Gastroesophageal sphincter (tissue), 4 donors: ENCODE measurements around the gene IKZF4. TPM values are rescaled to one million over a fixed set of nuclear protein-coding genes. Genes with fewer than 3 reads are reported as not detected.
"Not testable (repeated sequence)": the region's sequence is repeated elsewhere in the genome, so short reads cannot be mapped to it uniquely, and the experiment has no call there.

Experiments used
- ATAC-seq: fragments of 150-250 bp; one replicate; pipeline ENCODE4 v1.9.1; 2016; ENCODE audit warnings: mild to moderate bottlenecking, moderate library complexity
- H3K27ac ChIP-seq, 4 donors: fragments of 200-600 bp; sonication (generic) in 3 of 4; 1 replicate in 3 of 4; 2 replicates in 1 of 4; pipeline ENCODE4 v1.5.1; 2016 to 2019
- H3K27me3 ChIP-seq: fragments of 200-600 bp; sonication (generic); one replicate; pipeline ENCODE4 v1.5.1; 2019
- H3K36me3 ChIP-seq, 2 donors: fragments of 200-600 bp; sonication (generic); one replicate each; pipeline ENCODE4 v1.5.1; 2019; ENCODE audit warnings: control low read depth in 1 of 2
- H3K4me1 ChIP-seq, 3 donors: fragments of 200-600 bp; sonication (generic); 1 replicate in 2 of 3; 2 replicates in 1 of 3; pipeline ENCODE4 v1.5.1; 2016 to 2019; ENCODE audit warnings: control low read depth in 2 of 3
- H3K4me3 ChIP-seq, 2 donors: fragments of 200-600 bp; sonication (generic); one replicate each; pipeline ENCODE4 v1.5.1; 2019; ENCODE audit warnings: mild to moderate bottlenecking in 1 of 2, moderate library complexity in 1 of 2
- H3K9me3 ChIP-seq, 3 donors: fragments of 200-600 bp; sonication (generic); one replicate each; pipeline ENCODE4 v1.5.1; 2017 to 2019; ENCODE audit warnings: control low read depth in 2 of 3
- CTCF ChIP-seq, 4 experiments: fragments of 200-600 bp in 2 of 4; fragments of 450-650 bp in 2 of 4; sonication (generic) in 1 of 4; IDR thresholded peaks; one replicate each; pipeline ENCODE4 v1.5.1; 2017 to 2019; ENCODE audit warnings: antibody characterized with exemption in 4 of 4, mild to moderate bottlenecking in 2 of 4, moderate library complexity in 2 of 4
- EP300 ChIP-seq: sonication (generic); formaldehyde crosslinking; IDR thresholded peaks from one replicate; pipeline ENCODE4 v1.6.1; 2017; ENCODE audit warnings: antibody characterized with exemption, mild to moderate bottlenecking
- POLR2A ChIP-seq, 2 donors: fragments of 450-650 bp; IDR thresholded peaks; one replicate each; pipeline ENCODE4 v1.6.1; 2017; ENCODE audit warnings: antibody characterized with exemption in 2 of 2, mild to moderate bottlenecking in 2 of 2, moderate library complexity in 1 of 2
- POLR2AphosphoS5 ChIP-seq: sonication (generic); formaldehyde crosslinking; IDR thresholded peaks from one replicate; pipeline ENCODE4 v1.6.1; 2017; ENCODE audit warnings: antibody characterized with exemption
- WGBS, 2 donors: methylation state at CpG; one replicate each; pipeline ENCODE4 v1.1.5; 2018; ENCODE audit warnings: low coverage in 1 of 2; 5-methylcytosine and 5-hydroxymethylcytosine counted together
- total RNA-seq, 4 donors: library from RNA; depleted of rRNA; stranded (reverse); fragments of >200 nt; gene quantifications; one replicate each; pipeline ENCODE4 v1.1.0, GENCODE V29; 2016

The IKZF4 gene
- total RNA-seq, 4 donors from 2014 or later = 5.1 to 7.3 (median 6.5) TPM

GRCh38 chr12:56040963-56041551 is 20.2 kb downstream of the IKZF4 start:
- Histone ChIP-seq H3K9me3 (no peaks in the 10 kb centered on the region), H3K27me3 (no peaks in the 10 kb centered on the region), H3K27ac (peak overlapping the region; percentile 84 to 96 (median 92)), H3K36me3 (peaks cover 0 to 51% of the 10 kb centered on the region in 2 donors), H3K4me3 (peak overlapping the region; percentile 64 to 71), H3K4me1 (peaks cover 4 to 22% (median 4%) of the 10 kb centered on the region in 3 donors)
- TF ChIP-seq CTCF (IDR thresholded peaks at IDR 0.05) = peak in 2 of 4 experiments; percentile 17 to 23
- TF ChIP-seq POLR2AphosphoS5 = no peak
- no peak for ATAC-seq
- whole genome bisulfite sequencing, 2 donors = 56 to 59% methylated on average over 13 of the region's 14 CpGs

- peaks cover 0 to 46% of the 10 kb centered on the region in 2 donors for H3K36me3 ChIP-seq
- 0% methylated on average over 10 to 31 of the region's 50 CpGs for WGBS, 2 donors
- TF ChIP-seq EP300 (no peak), POLR2A (IDR thresholded peaks at IDR 0.05) (peak; percentile 94), CTCF (IDR thresholded peaks at IDR 0.05) (peak; percentile 2 to 74 (median 16)), POLR2AphosphoS5 (peak; percentile 99)
- ATAC-seq = peak; percentile 98
- peak within 1 kb of the TSS; percentile 84 to 96 (median 92) for H3K27ac ChIP-seq
- H3K27me3 ChIP-seq = no peaks in the 10 kb centered on the region
- H3K4me1 ChIP-seq = peaks cover 4 to 25% (median 4%) of the 10 kb centered on the region in 3 donors
- H3K9me3 ChIP-seq = no peaks in the 10 kb centered on the region
- peak within 1 kb of the TSS; percentile 64 to 71 for H3K4me3 ChIP-seq
Observed at GRCh38 chr12:56041552-56042429, 20.9 kb downstream of the IKZF4 start, which contains the start of gene RPS26. Gene RPS26, plus strand, starts transcription at chr12:56041918. Its CDS starts 249 bp downstream, at chr12:56042167.

GRCh38 chr12:56042430-56042813 is 21.6 kb downstream of the IKZF4 start:
- peaks cover 4 to 31% (median 4%) of the 10 kb centered on the region in 3 donors for H3K4me1 ChIP-seq
- H3K27me3 ChIP-seq, ATAC-seq, H3K9me3 ChIP-seq: not testable (repeated sequence)
- peak overlapping the region; percentile 84 to 96 (median 92) for H3K27ac ChIP-seq
- peak overlapping the region; percentile 64 to 71 for H3K4me3 ChIP-seq
- peaks cover 0 to 39% of the 10 kb centered on the region in 2 donors for H3K36me3 ChIP-seq
- WGBS, 2 donors = 0 to 1% methylated on average over 10 to 15 of the region's 20 CpGs

- 40% methylated on average over 8 to 9 of the region's 9 CpGs for WGBS, 2 donors
- H3K9me3 ChIP-seq = no peaks in the 10 kb centered on the region
- peak overlapping the region; percentile 64 to 71 for H3K4me3 ChIP-seq
- peaks cover 4 to 34% (median 4%) of the 10 kb centered on the region in 3 donors for H3K4me1 ChIP-seq
- peak overlapping the region in 3 of 4 donors; percentile 91 to 96 (median 94) for H3K27ac ChIP-seq
- H3K36me3 ChIP-seq = peaks cover 0 to 37% of the 10 kb centered on the region in 2 donors
- TF ChIP-seq POLR2A (IDR thresholded peaks at IDR 0.05) (no peak), CTCF (IDR thresholded peaks at IDR 0.05) (no peak), EP300 (no peak), POLR2AphosphoS5 (no peak)
- H3K27me3 ChIP-seq = no peaks in the 10 kb centered on the region
- ATAC-seq = no peak
Observed at GRCh38 chr12:56042843-56043242, 22.0 kb downstream of the IKZF4 start.

GRCh38 chr12:56046027-56046780 is 25.4 kb downstream of the IKZF4 start:
- Histone ChIP-seq H3K36me3 (peaks cover 0 to 34% of the 10 kb centered on the region in 2 donors), H3K4me3 (no peak overlapping the region), H3K9me3 (no peaks in the 10 kb centered on the region), H3K27me3 (no peaks in the 10 kb centered on the region), H3K4me1 (peaks cover under 1 to 29% (median 4%) of the 10 kb centered on the region in 3 donors), H3K27ac (peak overlapping the region in 3 of 4 donors; percentile 46 to 65 (median 55))
- no peak for ATAC-seq
- WGBS, 2 donors = 76 to 90% methylated on average over 3 to 6 of the region's 9 CpGs
- TF ChIP-seq POLR2A (IDR thresholded peaks at IDR 0.05) (no peak), CTCF (IDR thresholded peaks at IDR 0.05) (no peak), POLR2AphosphoS5 (no peak), EP300 (no peak)
